NCI-H2227 treated with DMSO at 0.1 percent for 48 hours (cell line): ENCODE results near the gene HIPK1.
"Not testable (repeated sequence)": the region's sequence is repeated elsewhere in the genome, so short reads cannot be mapped to it uniquely, and the experiment has no call there.

Experiments
- DNase-seq: peaks from one replicate; lab custom pipeline; 2025; lab: John Stamatoyannopoulos, UW

Gene HIPK1

DNA sequence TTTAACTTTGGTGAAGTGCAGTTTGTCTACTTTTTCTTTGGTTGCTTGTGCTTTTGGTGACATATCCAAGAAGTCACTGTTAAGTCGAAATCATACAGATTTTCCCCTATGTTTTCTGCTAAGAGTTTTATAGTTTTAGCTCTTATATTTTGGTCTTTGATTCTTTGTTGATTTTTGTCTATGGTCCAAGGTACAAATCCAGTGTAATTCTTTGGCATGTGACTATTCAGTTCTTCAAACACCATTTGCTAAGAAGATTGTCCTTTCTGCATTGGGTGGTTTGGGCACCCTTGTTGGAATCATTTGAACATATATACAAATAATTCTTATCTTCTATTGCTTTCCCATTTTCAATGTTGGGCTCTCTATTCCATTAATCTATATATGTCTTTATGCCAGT is 16.2 kb downstream of the HIPK1 start:
- DNase-seq = no peak

DNA sequence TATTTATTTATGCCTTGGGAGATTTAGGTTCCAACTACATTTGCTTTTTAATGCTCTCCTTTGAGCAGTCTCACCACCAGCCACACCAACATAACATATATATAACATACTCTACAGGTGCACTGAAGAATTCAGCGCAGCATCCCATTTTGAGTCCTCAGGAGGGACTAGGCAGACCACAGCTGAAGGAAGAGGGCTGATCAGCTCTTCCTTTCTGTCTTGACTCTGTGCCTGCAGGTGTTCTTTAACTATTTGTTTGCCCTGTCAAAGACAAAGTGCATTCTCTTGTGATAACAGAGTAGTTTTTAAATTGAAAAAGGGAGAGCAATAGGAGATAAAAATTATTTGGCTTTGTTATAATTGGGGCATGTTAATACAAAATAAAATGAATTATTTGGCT is 17.0 kb downstream of the HIPK1 start:
- no peak for DNase-seq

DNA sequence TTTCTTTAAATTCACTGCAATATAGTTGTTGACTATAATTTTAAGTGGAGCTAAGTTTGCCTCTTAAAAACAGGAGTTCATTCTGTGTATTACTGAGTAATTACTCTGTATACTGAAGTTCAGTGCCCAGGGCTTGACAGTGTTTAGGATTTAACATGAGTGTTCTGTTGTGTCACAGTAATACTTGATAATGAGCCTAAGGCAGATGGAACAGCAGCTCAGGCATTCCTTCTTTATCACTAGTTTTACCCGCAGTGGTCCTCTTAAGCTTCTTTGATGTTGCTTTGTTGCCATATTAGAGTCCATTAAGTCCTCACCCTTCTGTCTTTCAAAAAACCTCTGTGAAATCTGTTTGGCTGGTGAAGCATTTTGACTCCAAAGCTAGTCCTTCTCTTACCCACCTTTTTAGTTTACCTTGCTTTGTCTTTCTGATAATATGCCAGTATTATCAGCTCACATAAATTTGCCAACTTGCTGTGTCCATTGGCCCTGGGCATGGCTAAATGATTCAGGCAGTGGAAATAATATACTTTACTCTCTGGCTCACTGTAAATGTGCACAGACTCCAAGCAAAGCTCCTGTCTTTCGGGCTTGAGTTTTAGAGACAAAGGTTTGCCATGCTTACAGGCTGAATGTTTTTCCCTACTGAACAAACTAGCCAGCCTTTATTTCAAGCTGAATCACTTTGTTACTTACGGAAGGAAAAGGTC is 17.7 kb downstream of the HIPK1 start:
- no peak for DNase-seq

DNA sequence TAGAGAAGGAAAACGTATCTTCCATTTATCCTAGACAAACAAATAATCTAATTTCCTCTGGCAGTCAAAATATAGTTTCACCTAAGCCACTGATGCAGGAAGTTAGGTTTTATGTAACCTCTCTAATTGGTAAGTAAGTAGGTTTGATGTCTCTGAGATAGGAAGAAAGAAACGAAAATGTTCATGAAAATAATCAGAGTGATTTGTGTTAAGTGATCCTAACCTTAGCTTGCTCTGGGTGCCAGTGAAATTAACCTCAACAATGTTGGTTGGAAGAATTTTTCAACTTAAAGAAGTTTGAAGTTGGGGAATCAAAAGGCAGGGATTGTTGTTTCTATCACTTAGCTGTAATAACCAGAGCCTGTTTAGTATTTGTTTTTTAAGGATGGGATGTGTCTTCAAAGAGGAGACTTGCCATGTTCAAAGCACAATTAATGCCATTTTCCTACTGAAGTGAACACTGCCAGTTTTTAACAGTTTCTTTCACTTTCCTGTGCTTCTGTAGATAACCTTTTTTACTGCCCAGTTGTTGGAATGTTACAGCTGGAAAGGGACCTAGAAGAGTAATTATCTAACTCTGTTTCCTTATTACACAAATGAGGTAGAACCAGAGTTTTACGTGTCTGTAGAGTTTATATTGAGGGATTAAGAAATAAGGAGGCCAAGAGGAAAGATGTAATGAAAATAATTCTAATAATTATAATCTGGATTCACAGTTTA is 18.4 kb downstream of the HIPK1 start:
- no peak for DNase-seq

DNA sequence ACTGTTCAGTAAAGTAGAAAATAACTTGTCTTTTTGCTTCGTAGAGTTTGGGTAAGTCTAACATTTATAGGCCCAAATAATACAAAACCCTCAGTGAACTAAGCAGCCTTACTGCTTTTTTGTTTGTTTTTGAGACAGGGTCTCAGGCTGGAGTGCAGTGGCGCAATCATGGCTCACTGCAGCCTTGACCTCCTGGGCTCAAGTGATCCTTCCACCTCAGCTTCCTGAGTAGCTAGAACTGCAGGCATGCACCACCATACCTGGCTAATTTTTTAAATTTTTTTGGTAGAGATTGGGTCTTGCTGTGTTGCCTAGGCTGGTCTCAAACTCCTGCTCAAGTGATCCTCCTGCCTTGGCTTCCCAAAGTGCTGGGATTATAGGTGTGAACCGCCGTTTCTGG is 19.0 kb downstream of the HIPK1 start:
- DNase-seq = not testable (repeated sequence)

DNA sequence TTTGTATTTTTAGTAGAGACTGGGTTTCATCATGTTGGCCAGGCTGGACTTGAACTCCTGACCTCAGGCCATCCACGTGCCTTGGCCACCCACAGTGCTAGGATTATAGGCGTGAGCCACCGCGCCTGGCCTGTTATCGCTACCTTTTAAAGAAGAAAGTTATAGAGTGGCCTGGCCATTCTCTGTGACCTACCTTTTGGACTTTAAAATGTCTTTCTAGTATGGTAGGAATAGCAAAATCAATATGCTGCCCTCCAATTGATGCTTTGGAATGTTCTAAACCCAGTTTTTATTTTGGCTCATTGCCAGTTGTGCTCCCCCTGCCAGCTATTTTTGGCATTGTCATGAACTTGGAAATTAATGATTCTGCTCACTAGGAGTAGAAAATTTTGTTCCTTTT is 19.9 kb downstream of the HIPK1 start:
- peak; percentile 11 for DNase-seq

DNA sequence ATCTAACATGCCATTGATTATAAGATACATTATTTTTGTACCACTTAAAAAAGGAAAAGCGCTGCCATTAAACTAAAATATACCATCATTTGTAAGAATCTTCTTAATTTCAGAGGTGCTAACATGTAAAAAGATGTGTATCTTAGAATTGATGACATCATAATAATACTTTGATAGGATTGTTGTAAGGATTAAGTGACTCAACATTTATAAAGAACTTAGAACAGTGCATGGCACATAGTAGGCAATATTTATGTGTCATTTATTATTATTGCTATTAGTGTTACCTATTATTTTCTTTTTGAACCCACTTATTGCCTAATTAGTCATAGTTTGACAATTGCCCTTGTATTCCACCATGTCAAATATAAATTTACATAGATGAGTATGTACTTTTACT is 21.8 kb downstream of the HIPK1 start:
- DNase-seq = no peak

DNA sequence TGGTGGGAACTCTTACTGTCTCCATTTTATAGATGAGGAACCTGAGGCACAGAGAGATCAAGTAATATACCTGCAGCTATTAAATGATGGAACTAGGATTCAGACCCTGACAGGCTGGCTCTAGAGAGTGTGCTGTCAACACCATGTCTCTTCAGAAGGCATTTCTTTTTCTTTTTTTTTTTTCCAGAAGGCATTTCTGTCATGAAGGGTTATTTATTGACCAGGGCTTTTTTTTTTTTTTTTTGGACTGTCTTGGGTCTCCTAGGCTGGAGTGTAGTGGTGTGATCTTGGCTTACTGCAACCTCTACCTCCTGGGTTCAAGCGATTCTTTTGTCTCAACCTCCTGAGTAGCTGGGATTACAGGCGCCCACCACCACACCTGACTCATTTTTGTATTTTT is 22.6 kb downstream of the HIPK1 start:
- no peak for DNase-seq

DNA sequence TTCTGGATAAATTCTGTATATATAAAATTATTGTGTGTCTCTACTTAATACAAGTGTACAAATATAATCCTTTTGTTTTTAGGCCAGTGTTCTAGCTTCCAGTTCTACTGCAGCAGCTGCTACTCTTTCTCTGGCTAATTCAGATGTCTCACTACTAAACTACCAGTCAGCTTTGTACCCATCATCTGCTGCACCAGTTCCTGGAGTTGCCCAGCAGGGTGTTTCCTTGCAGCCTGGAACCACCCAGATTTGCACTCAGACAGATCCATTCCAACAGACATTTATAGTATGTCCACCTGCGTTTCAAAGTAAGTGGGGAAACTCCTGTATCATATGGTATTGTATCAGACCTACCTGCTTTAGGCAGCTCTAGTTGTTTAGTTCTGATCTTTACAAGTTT is 28.9 kb downstream of the HIPK1 start:
- DNase-seq = no peak

DNA sequence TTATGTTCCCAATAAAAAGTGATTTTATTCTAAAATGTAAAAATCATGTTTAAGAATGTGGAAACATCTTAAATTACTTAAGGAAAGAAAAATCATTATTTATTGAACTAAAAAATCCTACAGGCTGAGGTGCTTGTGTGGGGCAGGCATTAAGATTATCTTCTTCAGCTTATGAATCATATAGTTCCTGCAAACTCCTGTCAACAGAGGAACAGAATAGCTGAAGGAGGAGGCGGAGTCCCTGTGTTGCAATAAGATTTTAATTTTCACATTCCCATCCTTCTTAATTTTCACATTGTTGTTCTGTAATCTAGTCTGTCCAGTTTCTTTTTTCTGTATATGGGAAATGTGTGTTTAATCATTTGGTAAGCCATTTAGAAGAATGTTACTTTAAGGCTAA is 29.6 kb downstream of the HIPK1 start:
- no peak for DNase-seq

DNA sequence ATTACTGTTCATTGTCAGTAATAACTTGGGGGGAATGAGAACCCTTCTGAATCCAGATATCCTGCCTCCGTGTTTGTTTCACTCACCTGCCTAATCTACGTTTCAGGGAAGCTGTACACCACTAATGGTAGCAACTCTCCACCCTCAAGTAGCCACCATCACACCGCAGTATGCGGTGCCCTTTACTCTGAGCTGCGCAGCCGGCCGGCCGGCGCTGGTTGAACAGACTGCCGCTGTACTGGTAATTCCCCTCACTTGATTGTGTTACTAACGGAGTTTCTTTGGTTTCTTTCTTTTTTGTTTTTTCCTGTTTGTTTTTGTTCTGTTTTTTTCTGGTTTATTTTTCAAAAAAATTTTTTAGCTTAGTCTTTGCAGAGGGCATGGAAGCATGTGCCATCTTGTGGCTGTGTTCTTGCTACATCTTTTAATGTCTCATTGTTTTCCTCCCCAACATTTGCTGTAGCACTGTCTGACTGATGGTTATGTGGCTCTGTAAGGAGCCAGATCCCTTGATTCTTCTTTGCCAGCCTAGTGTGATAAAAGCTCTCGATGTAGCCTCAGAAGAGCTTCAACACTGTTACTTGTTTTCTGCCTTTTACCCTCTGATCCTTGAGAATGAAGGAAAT is 34.3 kb downstream of the HIPK1 start:
- no peak for DNase-seq

DNA sequence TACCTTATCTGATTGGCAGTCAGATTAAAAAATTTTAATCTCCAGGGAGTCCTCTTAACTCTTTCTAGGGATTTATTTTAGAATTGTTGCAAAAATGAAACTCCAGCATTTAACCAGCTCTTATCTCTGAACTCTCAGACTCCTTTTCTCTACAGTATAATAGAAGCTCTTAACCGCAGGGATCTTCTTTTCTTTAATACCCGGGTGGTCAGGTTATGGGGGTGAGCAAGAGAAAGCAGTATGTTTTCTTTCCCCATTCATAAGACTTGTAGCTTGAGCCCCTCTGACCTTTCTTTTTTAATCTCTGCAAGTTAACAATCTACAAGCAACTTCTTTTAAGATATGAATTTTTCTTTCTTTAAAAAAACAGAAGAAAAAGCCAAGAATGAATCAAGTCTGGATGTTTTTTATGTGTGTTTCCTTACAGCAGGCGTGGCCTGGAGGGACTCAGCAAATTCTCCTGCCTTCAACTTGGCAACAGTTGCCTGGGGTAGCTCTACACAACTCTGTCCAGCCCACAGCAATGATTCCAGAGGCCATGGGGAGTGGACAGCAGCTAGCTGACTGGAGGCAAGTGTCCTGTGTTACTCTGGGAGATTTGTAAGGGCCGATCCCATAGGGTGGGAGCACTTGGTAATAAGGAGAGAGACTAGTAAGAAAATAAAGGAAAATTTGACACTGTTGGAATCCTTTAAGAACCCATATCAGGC is 36.7 kb downstream of the HIPK1 start:
- no peak for DNase-seq

DNA sequence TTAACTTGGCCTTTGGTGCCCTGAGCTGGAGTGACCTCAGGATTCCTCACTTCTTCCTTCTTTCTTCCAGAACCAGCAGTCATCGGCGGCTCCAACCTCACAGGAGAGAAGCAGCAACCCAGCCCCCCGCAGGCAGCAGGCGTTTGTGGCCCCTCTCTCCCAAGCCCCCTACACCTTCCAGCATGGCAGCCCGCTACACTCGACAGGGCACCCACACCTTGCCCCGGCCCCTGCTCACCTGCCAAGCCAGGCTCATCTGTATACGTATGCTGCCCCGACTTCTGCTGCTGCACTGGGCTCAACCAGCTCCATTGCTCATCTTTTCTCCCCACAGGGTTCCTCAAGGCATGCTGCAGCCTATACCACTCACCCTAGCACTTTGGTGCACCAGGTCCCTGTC is 43.8 kb downstream of the HIPK1 start:
- DNase-seq = no peak

DNA sequence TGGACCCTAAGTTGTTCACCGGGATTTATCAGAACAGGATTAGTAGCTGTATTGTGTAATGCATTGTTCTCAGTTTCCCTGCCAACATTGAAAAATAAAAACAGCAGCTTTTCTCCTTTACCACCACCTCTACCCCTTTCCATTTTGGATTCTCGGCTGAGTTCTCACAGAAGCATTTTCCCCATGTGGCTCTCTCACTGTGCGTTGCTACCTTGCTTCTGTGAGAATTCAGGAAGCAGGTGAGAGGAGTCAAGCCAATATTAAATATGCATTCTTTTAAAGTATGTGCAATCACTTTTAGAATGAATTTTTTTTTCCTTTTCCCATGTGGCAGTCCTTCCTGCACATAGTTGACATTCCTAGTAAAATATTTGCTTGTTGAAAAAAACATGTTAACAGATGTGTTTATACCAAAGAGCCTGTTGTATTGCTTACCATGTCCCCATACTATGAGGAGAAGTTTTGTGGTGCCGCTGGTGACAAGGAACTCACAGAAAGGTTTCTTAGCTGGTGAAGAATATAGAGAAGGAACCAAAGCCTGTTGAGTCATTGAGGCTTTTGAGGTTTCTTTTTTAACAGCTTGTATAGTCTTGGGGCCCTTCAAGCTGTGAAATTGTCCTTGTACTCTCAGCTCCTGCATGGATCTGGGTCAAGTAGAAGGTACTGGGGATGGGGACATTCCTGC is 46.2 kb downstream of the HIPK1 start:
- no peak for DNase-seq

DNA sequence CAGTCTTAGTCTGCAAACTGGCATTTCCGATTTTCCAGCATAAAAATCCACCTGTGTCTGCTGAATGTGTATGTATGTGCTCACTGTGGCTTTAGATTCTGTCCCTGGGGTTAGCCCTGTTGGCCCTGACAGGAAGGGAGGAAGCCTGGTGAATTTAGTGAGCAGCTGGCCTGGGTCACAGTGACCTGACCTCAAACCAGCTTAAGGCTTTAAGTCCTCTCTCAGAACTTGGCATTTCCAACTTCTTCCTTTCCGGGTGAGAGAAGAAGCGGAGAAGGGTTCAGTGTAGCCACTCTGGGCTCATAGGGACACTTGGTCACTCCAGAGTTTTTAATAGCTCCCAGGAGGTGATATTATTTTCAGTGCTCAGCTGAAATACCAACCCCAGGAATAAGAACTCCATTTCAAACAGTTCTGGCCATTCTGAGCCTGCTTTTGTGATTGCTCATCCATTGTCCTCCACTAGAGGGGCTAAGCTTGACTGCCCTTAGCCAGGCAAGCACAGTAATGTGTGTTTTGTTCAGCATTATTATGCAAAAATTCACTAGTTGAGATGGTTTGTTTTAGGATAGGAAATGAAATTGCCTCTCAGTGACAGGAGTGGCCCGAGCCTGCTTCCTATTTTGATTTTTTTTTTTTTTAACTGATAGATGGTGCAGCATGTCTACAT is 47.6 kb downstream of the HIPK1 start:
- DNase-seq = no peak

DNA sequence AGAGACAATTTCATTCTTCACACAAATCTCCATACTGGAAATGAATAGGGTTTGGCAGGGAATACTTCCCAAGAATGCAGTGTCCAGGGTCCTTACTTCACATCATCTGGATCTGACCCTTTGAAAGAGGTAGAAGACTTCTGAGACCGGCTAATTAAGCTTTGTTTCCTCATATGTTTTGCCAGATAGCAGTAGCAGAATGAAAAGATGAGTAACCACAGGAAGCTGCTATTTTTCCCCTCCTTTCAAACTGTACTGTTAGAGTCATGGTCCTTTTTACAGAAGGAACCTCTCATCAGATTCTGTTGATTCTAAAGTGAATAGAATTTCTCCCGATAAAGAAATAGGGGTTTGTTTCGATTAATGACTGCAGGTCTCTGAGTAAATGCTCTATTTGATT is 48.8 kb downstream of the HIPK1 start:
- no peak for DNase-seq

DNA sequence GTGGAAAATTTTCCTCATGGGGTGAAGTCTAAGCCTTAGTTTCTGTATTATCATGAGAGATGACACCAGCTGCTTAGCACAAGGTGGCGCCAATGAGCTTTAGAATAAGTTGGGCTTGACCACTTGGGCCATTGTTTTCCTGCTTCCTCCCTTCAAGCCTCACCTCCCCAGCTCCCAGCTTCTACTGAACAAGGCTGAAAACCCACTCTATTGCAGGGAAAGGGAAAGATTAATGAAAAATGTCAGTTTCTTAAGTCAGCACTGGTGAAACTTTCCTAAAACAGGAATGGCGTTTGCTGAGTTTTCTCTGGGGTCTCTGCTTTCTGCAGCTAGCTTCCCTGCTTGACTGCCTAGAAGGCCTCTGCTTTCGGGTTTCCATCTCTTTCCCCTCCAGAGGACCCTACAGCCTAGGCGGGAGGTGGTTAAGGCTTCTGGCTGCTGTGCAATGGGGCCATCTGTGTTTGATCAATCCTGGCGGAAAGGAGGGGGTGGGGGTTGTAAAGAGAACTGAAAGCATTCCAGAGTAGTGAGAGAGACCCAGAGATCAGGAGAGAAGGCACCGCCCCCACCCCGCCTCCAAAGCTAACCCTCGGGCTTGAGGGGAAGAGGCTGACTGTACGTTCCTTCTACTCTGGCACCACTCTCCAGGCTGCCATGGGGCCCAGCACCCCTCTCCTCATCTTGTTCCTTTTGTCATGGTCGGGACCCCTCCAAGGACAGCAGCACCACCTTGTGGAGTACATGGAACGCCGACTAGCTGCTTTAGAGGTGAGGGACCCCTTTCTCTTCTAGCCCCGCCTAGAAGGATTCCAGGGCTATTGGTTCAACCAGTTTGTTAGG is 50.0 kb downstream of the HIPK1 start, which contains the start of gene OLFML3:
OLFML3 (plus strand) TSS at position 612 of the 840 bp plus-strand sequence; CDS start at position 655, 43 bp downstream.
- DNase-seq = peak; percentile 76

DNA sequence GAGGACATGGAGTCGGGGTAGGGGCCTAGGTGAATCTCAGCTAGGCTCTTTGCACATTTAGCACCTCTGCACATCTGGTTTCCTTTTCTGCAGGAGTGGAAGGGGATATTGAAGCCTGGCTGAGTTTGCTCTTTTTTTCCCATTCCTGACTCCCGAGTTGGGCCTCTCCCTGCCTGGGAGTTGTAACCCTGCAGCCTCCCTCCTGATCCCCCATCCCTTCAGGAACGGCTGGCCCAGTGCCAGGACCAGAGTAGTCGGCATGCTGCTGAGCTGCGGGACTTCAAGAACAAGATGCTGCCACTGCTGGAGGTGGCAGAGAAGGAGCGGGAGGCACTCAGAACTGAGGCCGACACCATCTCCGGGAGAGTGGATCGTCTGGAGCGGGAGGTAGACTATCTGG is 51.0 kb downstream of the HIPK1 start:
- DNase-seq = no peak

DNA sequence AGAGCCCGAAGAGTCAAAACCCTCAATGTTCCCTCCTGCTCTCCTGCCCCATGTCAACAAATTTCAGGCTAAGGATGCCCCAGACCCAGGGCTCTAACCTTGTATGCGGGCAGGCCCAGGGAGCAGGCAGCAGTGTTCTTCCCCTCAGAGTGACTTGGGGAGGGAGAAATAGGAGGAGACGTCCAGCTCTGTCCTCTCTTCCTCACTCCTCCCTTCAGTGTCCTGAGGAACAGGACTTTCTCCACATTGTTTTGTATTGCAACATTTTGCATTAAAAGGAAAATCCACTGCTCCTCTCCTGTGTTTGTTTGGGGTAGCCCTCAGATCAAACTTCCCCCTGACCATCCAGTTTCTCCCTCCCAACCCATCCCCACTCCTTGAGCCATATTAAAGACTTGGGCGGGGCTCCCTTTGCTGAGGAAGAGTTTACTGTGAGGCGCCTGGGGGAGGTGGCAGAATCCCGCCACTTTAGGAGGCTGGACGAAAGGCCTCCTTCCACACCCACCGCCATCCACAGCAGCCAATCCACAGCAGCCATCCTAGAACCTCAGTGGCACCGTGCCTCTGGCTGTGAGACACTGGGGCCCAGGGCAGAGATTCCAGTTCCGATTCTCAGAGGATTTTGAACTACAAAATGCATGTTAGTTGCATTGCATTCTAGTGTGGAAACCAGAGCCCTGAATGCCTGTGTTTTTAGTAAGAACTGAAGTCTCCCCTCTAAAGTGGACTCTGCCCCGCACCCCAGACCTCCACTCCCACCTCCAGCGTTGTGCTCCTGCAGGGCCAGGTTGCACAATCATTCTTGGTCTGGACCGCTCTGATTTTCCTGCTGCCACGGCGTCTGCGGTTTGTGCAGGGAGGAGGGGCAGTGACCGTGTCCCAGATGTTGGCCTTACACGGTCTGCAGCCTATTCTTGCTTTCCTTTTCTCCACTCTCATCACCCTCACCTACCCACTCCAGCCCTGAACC is 53.1 kb downstream of the HIPK1 start:
- DNase-seq = no peak
